ENCODE data around the gene CCDC17. TPM values are rescaled to one million over a fixed set of nuclear protein-coding genes. Genes with fewer than 3 reads are reported as not detected.
"Not testable (repeated sequence)": the region's sequence is repeated elsewhere in the genome, so short reads cannot be mapped to it uniquely, and the experiment has no call there.

The CCDC17 gene
- total RNA-seq, 1 donor from 2014 or later: not detected

GRCh38 chr1:45621895-45622523 lies 1.8 kb downstream of the CCDC17 start:
- DNase-seq: no peak

GRCh38 chr1:45621501-45621836 lies 2.4 kb downstream of the CCDC17 start:
- DNase-seq: no peak

GRCh38 chr1:45620588-45621500 lies 3.0 kb downstream of the CCDC17 start:
- no peak for DNase-seq

GRCh38 chr1:45619149-45619921 lies 4.5 kb downstream of the CCDC17 start:
- DNase-seq: no peak

- no peak for DNase-seq
Observed at GRCh38 chr1:45617618-45618017, 6.2 kb downstream of the CCDC17 start.

GRCh38 chr1:45615885-45616284 lies 8.0 kb downstream of the CCDC17 start:
- DNase-seq: no peak

- no peak for DNase-seq
Observed at GRCh38 chr1:45612941-45613579, 10.8 kb downstream of the CCDC17 start.

- no peak for DNase-seq
Observed at GRCh38 chr1:45610589-45611226, 13.1 kb downstream of the CCDC17 start.

- no peak for DNase-seq
Observed at GRCh38 chr1:45608175-45609156, 15.4 kb downstream of the CCDC17 start.

GRCh38 chr1:45607404-45608074 lies 16.3 kb downstream of the CCDC17 start:
- DNase-seq: no peak

- no peak for DNase-seq
Observed at GRCh38 chr1:45604239-45604638, 19.6 kb downstream of the CCDC17 start.

GRCh38 chr1:45596765-45597164 lies 27.1 kb downstream of the CCDC17 start:
- DNase-seq: not testable (repeated sequence)

- no peak for DNase-seq
Observed at GRCh38 chr1:45594412-45594811, 29.4 kb downstream of the CCDC17 start.

- no peak for DNase-seq
Observed at GRCh38 chr1:45589861-45590260, 34.0 kb downstream of the CCDC17 start.

GRCh38 chr1:45586769-45587168 lies 37.1 kb downstream of the CCDC17 start:
- no peak for DNase-seq

- no peak for DNase-seq
Observed at GRCh38 chr1:45585496-45586075, 38.3 kb downstream of the CCDC17 start.

GRCh38 chr1:45585110-45585426 lies 38.8 kb downstream of the CCDC17 start:
- no peak for DNase-seq

- DNase-seq: peak; percentile 97
Observed at GRCh38 chr1:45584351-45585109, 39.3 kb downstream of the CCDC17 start.

Measured in tongue (tissue), 2 donors.